HG02938 (cell line): ENCODE measurements around the gene NID1.
A peak's percentile ranks its signal among the peaks of the same experiment; 100 is the strongest.
"Not testable (repeated sequence)": the region's sequence is repeated elsewhere in the genome, so short reads cannot be mapped to it uniquely, and the experiment has no call there.

Experiments used
- ATAC-seq: cut with Tn5 transposase; IDR thresholded peaks from one replicate; pipeline ENCODE4 v1.9.1; 2021; ENCODE audit warnings: mild to moderate bottlenecking, moderate library complexity; ENCODE audit not compliant: unreplicated experiment

The NID1 gene

DNA sequence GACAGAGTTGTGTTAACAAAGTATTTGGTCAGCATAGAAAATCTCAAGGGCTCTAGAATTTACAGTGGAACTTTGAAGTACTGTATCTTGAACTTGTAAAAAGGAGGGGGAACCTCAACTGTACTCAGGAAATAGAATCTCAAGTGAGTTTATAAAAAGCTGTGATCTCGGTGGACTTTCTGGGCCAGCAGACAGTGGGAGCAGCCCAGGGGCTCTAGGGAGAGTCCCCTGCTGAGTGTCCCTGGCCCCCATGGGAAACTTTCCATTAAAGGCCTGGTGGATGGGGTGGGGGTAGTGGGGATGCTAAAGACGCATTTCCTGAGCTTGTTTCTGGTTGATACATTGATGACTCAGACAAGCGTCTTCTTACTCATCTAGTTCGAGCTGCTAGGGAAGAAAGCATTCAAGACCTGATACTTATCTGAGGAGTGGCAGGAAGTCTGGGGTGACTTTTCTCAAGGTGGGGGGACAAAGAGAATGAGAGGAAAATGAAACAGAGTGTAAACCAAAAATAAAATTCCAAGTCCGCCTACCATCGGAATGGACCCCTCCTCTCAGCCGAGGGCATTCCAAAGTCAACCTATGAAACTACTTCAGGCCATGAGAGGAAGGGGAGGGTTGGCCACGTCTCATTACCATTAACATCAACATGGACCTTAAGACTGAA lies 65.5 kb downstream of the NID1 start:
- ATAC-seq: peak; percentile 80

- ATAC-seq: peak; percentile 36
Measured at GRCh38 chr1:235998812-235999211, 66.1 kb downstream of the NID1 start.

- no peak for ATAC-seq
Measured at GRCh38 chr1:235997931-235998330, 67.0 kb downstream of the NID1 start.

DNA sequence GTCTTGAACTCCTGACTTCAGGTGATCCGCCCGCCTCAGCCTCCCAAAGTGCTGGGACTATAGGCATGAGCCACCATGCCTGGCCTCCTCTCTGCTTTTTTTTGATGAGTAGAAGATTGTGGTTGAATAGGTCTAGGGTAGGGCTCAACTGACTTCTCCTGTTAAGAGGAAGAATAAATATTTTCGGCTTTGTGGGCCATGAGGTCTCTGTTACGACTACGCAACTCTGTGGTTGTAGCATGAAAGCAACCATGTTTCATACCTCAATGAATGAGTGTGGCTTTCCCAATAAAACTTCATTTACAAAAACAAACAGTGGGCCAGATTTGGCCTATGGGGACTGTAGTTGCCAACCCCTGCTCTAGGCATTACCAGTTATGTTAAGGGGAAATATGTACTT lies 67.8 kb downstream of the NID1 start:
- no peak for ATAC-seq

GRCh38 chr1:235996048-235996785 lies 68.7 kb downstream of the NID1 start:
- no peak for ATAC-seq

GRCh38 chr1:235995511-235995910 lies 69.4 kb downstream of the NID1 start:
- no peak for ATAC-seq

DNA sequence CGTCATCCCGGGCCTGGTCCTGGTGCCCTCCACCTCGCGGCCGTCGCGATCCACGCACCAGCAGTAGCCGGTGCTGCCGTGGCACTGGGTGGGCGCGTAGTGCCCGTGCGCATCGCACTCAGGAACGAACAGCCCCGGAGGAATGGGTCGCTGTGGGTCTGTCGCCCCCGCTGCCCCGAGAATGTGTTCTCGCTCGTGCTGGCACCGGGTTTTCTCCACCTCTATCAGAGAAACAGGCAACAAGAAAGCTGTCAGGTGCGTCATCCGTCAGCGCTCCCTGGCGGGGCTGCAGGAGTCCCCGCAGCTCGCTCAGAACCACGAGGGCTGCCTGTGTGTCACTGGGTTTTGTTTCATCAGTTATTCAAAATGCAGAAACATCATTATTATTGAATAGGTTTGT lies 71.2 kb downstream of the NID1 start:
- ATAC-seq: no peak

DNA sequence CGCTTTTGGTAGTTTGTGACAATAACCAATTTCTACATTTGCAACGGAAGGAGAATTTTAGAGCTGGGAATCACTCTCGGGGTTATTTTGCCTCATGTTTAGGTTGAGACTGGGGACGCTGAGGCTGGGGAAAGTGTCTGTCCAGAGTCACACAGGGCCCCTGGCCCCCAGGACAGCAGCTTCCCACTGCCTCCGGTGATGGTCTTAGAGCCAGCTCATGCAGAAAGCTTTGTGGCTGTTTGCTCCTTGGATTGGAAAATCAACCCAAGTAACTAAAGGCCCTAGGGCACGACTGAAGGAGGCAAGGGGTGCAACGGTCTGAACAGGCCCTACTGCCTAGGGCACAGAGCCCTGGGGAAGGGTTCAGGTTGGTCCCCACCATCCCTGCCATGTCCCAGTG lies 72.0 kb downstream of the NID1 start:
- ATAC-seq: no peak

- no peak for ATAC-seq
Measured at GRCh38 chr1:235992346-235992745, 72.5 kb downstream of the NID1 start.

DNA sequence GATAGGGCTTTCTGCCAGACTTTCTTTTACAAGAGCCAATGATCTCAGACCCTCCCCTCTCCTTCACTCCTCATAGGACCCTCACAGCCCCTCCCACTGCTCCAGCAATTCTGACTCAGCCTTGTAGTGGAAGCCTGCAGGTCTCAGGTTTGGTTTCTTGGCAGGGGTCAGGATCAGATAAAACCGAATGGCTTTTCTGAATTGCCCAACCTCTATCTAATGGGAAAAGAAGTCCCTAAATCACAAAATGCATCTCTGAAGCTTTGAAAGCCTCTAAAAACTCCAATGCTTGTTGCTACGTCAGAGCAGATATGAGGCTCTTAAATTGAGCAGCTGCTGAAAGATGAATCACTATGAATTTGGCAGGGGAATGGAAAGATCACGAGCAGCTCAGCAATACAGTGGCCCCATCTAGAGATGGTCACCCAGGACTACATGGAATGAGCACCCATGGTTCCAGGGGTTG lies 74.5 kb downstream of the NID1 start:
- no peak for ATAC-seq

GRCh38 chr1:235989105-235989504 lies 75.8 kb downstream of the NID1 start:
- no peak for ATAC-seq

DNA sequence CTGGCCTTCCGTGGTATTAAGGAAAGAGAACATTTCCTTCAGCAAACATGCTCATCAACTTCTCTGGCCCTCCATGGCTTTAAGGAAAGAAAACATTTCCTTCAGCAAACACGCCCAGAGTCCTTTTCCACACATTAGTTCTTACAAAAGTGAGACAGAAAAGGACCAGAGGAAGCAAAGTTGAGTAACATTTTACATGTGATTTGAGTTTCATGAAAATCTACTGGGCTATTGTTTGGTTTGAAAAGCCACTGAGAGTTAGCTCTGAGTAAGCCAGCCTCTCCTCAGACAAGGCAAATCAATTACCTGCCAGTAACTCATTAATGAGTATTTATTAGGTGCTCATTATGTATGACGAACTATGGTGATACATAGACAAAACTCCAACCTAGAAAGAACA lies 78.0 kb downstream of the NID1 start:
- ATAC-seq: peak; percentile 79

- no peak for ATAC-seq
Measured at GRCh38 chr1:235984041-235984825, 80.7 kb downstream of the NID1 start.

GRCh38 chr1:235980976-235981375 lies 83.9 kb downstream of the NID1 start:
- no peak for ATAC-seq

DNA sequence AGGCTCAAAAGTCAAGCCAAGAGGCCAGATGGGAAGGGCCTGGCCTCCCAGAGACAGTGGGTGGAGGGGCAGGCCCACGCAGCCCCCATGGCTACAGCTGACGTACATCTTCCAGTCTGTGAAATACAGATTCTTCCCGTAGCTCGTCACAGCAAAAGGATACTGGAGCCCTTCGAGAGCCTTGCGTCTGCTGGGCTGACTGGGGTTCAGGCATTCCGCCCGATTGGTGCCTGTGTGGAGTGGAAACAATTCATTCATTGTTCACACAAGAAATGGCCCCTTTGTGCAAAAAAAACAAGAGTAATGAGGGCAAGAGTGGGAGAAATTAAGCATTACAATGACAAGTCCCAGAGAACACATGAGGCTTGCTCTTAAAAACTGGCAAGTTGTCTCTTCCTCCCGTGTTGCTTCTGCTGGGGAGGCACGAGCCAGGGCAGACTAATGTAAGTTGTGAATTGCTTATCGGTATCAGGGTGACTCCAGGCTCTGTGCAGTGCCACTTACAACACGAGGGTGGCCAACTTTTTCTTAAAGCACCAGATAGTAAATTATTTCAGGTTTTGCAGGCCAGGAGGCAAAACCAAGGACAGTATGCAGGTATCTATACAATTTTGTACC lies 85.1 kb downstream of the NID1 start:
- no peak for ATAC-seq

DNA sequence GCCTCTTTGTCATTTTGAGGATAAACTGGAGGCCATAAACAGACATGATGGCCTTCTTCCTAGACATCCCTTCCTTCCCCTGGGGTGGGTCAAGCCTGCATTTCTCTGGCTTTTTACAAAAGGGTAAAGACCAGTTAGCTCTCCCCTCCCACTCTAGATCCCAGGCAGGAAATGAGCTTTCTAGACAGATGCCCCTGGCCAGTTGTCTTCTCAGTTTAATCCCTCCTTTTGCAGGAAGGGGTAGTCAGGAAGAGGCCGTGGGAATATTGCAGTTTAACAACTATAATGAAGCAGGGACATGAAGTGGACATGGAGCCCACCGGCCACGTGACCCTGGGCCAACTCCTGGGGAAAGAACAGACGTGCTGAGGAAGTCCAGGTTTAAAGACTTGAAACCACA lies 85.7 kb downstream of the NID1 start:
- no peak for ATAC-seq

DNA sequence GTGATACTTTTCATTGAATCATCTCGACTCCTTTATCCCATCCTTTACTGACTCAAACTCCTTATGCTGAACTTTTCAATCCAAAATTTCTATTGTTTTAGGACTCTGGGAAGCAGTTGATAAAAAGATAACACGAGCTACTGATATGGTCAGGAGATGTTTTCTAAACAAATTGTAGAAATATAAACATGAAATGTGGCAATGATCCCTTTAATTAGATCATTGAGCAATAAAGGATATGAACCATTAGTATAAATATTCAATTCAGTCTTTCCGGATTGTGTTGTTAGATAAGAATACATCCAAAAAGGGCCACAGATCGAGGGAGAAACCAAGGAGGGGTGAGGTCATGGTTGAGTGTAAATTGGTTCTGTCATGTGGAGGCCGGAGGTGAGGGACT lies 88.4 kb downstream of the NID1 start:
- ATAC-seq: no peak

- no peak for ATAC-seq
Measured at GRCh38 chr1:235974616-235975015, 90.3 kb downstream of the NID1 start.

DNA sequence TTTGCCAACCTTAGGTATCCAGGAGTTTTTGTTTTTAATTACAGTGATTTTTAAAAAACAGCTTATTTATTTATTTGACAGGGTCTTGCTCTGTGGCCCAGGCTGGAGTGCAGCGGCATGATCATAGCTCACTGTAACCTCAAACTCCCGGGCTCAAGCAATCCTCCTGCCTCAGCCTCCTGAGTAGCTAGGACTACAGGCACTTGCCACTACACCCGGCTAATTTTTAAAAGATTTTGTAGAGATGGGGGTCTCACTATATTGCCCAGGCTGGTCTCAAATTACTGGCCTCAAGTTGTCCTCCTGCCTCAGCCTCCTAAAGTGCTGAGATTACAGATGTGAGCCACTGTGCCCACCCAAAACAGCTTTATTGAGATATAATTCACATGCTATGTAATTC lies 92.2 kb downstream of the NID1 start:
- not testable (repeated sequence) for ATAC-seq

- ATAC-seq: peak; percentile 28
Measured at GRCh38 chr1:235972311-235972689, 92.6 kb downstream of the NID1 start.

DNA sequence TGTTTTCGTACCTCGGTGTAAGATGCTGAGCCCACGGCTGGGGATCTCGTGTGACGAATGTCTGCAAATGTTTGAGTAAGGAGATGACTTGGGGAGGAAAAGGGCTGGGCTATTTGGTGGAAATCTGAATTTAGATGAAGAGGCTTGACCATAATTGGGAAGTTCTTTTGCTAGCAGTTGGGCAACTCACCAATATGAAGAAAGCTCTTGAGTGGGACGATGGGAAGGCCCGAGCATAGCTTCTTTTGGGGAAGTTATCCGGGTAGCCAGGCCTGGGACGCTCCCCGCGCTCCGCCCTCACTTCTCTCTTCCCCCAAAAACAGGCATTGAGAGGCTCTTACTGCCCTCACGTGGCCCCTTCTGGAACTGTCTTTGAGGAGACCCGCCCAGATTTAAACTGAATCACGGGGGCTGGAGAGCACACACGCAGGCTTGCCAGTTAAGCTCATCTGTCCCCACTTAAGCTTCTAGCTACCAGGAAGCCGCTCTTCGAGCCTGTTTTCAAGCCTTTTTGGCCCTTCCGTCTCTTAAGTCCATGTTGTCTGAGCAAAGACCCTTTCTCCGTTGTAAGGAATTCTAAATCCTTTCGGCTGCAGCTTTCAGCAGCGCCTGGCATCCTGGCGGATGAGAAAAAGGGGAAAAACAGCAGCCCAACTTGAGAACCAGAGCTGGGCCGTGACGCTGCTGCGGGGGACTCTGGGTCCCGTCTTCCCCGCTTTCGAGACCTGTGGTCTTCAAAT lies 93.1 kb downstream of the NID1 start:
- ATAC-seq: peak; percentile 95
